Right forelimb (tissue), 1 donor: Measurements from ENCODE around the gene MARCO.
"Not testable (repeated sequence)": the region's sequence is repeated elsewhere in the genome, so short reads cannot be mapped to it uniquely, and the experiment has no call there.

Experiments
- DNase-seq: peaks from one replicate; pipeline ENCODE4 v3.0.0-alpha.2; 2018

The MARCO gene

DNA sequence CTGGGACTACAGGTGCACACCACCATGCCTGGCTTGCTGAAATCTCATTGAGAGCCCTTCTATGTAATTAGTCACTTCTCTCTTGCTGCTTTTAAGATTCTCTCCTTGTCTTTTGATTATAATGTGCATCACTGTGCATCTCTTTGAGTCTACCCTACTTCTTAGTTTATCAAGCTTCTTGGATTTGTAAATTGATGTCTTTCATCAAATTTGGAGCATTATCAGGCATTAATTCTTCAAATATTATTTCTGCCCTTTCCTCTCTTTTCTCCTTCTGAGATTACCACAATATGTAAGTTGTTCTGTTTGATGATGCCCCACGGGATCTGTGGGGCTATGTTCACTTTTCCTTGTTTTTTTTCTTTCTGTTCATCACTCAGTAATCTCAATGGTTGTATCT lies 9.0 kb upstream of the MARCO start:
- DNase-seq = no peak

- DNase-seq = no peak
These were observed 5.7 kb upstream of the MARCO start for GRCh38 chr2:118936306-118936705.

DNA sequence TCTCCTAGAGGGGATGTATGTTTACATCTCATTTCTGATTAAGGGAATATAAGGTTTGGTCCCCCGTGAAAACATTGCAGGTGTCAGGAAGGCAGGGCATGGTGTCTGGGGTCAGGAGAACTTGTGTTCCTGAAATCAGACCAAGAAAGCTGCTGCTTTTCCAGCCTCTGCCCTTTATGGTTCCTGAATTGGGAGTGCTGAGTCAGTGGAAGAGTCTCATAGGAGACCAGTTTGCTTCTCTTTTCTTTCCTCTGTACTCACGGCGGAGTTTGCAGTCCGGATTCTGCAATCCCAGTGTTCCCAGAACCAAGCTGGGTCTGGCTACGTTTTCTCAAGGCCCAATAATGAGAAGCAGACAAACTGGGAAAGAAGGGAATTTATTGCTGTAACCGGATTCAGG lies 5.1 kb upstream of the MARCO start:
- no peak for DNase-seq

DNA sequence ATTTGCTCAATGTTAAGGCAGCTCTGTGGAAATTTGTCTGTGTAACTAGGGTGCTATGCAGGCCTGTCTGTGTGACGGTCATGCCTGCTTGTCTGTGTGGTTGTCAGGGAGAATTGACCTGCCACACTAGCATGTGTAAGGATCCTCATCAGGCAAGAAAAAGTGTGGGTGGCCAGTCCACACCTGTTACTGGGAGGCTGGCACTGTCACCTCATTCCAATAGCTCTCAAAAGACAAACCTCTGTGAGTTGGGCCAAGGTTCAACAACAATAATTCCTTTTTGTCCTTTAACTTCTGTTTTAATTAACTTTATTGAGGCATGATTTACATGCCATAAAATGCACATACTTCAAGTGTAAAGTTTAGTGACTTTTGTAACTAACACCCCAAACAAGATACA lies 4.2 kb upstream of the MARCO start:
- DNase-seq = no peak

GRCh38 chr2:118939994-118940393 lies 2.0 kb upstream of the MARCO start:
- no peak for DNase-seq

- DNase-seq = no peak
These were observed 1.4 kb upstream of the MARCO start for GRCh38 chr2:118940486-118941120.

DNA sequence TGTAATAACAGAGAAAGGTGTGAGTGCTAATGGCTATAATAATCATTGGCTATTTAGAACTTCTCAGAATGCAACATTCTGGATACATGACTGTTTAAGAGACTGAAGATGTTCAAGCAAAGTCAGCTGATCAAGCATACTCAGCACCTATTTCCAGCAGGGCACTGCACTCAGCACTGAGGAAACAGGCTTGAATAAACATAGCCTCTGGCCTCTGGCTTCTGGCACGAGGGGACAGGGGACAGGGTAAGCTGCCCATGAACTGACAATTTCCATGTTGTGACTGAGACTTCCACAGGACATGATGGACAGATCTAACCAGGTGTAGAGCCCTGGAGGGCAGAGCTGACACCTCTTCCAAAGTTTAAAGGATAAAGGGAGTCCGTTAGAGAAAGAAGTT lies 1.3 kb downstream of the MARCO start:
- no peak for DNase-seq

DNA sequence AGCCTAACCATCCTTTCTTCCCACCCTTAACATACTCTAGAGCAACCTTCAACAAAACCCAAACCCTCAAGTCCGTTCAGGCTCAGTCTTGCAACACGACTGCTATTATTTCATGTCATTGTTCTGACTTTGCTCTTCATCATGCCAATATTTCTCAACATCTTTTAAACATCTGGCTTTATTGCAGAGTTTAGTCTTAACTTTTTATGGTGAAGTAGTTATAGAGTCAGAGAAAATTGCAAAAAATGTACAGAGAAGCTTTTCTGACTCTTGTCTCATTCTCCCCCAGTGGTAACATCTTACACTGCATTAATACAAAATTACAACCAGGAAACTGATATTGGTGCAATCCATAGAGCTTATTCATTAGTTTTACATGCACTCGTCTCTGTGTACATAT lies 3.9 kb downstream of the MARCO start:
- DNase-seq = no peak

DNA sequence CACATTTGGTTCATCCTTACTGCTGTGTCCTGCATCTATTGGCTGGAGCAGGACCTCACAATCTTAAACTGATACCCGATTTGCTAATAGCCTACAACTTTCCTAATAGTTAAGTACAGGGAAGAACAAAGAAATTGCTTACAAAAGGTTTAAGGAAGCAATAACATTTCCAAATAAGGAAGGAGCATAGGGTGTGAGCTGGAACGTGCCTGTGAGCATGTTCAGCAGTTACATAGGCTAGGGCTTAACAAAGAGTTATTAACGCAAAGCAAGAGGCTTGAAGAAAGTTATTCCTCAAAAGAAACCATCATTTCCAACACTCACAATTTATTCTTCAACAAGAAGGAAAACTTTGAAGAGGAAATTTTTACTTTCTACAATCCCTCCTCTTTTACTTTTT lies 6.3 kb downstream of the MARCO start:
- not testable (repeated sequence) for DNase-seq

- no peak for DNase-seq
These were observed 12.5 kb downstream of the MARCO start for GRCh38 chr2:118954297-118955060.

GRCh38 chr2:118965737-118966136 lies 23.7 kb downstream of the MARCO start:
- no peak for DNase-seq

DNA sequence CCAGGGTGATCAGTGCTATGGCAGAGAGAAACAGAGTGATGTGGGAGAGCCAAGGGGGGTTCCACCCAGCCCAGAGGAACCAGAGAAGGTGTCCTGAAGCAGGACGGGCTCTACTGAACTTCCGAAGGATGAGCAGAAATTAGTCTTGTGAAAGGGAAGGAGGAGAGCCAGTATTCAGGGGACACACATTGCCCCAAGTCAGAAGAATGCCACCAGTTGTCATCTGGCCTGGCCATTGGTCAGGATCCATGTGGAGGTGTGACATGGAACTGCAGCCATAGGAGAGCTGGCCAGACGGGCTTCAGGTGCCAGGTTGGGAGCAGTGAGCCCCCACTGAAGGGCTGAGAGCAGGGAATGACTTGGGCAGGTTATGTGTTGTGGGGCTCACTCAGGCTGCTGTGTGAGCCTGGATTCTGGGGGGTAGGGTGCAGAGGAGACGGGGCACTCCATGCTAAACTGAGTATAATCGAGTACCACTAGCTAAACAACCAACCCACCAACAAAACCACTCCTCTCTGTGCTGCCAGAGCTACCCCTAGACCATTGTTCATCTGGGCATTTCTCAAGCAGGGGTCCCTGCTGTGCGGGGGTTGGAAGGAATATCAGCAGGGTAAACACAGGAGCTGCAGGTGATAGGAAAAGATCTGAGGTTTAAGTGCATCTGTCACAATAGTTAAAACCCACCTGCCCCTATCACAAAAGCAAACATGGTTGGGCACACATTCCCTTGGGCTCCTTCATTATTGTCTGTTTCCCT lies 25.3 kb downstream of the MARCO start:
- DNase-seq = no peak

DNA sequence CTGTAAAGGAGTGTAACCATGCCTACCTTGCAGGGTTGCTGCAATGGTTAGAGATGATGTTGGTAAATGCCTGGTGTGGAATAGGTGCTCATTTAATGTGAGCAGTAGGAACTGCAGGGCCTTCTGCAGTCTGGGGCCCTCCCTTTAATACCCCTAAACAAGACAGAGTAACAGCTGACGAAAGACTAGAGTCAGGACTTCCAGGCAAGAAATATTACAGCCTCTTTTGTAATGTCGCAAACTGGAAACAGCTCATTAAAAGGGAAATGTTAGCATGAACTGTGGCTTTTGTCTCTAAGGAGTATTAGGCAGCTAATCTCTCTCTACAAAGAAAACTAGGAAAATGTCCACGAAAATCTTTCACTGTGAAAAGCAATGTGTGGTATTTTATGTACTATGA lies 26.0 kb downstream of the MARCO start:
- DNase-seq = no peak

DNA sequence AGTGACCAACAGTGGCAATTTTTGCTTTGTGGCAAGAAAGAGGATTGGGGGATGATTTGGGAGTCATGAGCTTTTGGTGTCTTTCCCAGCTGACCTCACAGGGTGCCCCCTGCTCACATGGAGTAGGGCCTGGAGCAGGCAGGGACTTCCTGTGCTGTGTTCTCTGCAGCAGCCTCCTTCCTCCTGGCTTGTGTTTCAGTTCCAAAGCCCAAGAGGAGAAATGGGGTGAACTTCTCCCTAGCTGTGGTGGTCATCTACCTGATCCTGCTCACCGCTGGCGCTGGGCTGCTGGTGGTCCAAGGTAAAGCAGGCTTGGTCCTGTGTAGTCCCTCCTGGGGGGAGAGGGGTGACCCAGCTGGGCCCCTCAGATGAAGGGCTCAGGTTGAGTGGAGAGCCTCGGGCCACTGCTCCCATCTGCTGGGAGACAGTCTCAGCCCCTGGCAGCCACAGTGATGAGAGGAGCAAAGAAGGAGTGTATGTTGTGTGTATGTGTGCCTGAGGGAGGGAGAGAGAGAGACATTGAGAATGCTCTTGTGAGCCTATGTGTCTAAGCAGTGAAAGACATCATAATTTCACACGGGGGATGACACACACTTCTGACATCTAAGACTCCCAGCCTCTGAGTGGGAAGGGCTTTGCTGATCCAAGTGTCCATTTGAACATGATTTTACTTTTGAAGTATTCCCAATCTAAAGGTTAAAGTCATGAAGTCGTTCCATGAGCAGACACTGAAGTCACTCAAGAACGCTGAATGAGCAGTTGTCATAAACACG lies 27.2 kb downstream of the MARCO start:
- DNase-seq = no peak

- no peak for DNase-seq
These were observed 27.9 kb downstream of the MARCO start for GRCh38 chr2:118969734-118970395.

DNA sequence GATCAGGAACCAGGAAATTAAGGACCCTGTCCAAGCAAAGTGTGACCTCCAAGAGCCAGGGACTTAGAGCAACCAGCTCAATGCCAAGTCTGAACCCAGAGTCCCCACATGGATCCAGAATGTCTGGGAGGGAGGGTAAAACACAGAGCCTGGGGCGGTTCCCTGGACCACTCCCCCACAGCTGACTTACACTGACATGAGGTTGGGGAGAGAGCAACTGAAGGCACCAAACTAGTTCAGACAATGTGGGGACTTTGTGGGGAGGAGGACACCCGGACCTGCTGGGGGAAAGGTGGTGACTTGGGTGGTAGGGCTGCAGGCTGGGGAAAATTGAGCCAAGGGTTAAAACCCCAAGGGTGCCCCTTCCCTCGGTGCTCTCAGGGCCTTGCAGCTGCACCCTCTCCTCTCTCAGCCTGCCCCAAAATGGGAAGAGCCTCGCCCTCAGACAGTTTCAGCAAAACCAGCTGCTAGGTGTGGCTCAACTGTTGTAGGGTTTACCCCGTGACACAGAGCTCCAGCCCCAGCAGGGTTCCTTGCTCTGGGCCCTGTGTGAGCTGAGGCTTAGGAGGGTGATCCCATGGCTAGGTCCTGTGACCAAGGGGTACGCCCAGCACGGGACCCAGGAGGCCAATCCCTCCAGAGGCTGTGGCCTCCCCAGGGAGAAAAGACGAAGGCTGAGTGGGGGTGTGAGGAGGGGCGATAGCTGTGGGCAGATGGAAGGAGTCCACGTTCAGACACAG lies 28.6 kb downstream of the MARCO start:
- no peak for DNase-seq

DNA sequence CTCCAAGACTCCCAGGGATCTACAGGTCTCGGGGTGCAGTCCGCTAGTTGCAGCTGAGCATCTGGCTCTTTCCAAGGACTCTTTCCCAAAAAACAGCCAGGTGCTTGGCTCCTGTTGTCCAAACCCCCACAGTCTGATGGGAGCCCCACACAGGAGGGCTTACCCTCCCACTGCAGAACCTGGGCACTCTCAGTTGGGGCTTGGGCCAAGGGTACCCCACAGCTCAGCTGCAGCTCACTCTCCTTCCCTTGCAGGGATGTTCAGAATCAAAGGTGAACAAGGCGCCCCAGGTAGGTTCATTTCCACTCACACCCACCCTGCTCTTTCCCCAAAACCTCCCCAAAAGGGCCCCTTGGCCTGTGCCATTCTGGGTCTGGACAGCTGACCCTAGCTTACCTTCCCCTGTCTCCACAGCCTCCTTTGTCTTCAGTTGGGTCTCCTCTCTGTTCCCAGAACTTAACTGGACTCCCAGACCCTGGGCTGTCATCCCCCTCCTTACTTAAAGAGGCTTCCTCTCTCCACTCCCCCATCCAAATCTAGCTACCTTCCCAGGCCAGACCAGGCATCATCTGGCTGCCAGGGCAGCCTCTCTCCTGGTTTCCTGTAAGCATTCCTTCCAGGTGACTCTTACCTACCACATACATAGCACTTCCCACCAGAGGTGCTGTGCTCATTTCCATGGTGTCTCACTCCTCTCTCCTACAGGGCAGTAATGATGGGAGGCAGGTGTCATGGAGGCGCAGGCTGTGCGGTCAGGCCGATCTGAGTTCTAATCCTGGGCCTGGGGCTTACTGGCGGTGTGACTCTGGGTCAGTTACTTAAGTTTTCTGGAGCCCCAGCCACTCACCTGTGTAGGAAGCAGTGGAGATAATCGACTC lies 29.5 kb downstream of the MARCO start:
- DNase-seq = no peak

- no peak for DNase-seq
These were observed 31.6 kb downstream of the MARCO start for GRCh38 chr2:118973542-118973951.

- DNase-seq = no peak
These were observed 32.4 kb downstream of the MARCO start for GRCh38 chr2:118974103-118974993.

DNA sequence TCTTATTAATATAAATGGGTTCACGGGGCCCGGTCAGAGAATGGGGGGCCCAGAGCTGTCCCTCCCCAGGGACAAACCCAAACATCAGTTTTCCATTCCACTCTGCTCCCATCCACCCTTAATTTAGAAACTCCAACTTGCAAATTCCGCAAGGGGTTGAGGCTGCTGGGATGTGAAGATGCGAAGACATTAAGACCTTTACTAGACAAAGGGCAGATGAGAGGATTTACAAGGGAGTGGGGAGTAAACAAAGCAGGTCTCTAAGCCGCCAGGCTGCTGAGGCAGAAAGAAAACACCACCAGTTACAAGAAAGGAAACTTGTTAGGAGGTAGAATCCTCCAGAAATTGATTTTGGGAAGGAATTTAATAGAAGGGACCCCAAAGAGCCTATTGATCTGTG lies 33.1 kb downstream of the MARCO start:
- no peak for DNase-seq
